ENCODE measurements around the gene SRRM3. TPM values are rescaled to one million over a fixed set of nuclear protein-coding genes. Genes with fewer than 3 reads are reported as not detected.
"Not testable (repeated sequence)": the region's sequence is repeated elsewhere in the genome, so short reads cannot be mapped to it uniquely, and the experiment has no call there.

SRRM3 gene
- total RNA-seq, 3 donors from 2014 or later (not counting 1 experiment from before 2014, with no cell fraction given) = not detected

DNA sequence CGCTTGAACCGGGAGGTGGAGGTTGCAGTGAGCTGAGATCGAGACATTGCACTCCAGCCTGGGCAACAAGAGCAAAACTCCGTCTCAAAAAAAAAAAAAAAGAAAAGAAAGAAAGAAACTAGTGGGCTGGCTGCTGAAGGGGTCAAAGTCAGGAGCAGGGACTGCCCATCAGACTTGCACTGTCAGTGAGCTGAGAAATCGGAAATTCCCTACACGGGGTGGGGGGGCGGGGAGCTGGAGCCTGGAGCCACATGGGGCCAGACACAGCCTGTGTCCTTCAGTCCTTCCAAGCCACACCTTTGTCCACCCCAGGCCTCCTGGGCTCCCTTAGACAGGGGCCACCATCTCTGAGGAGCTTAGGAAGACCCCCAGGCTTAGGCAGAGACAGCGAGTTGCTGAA is 34.5 kb downstream of the SRRM3 start:
- H3K36me3 ChIP-seq (ENCODE audit: control insufficient read depth, insufficient read depth, low read length) = no peaks in the 10 kb centered on the region
- peaks cover 25% of the 10 kb centered on the region for H3K27me3 ChIP-seq (ENCODE audit: control insufficient read depth, insufficient read depth, low read length)
- Mint-ChIP-seq H3K27me3 (ENCODE audit: low read depth in 2 of 2) (peaks cover 19 to 44% of the 10 kb centered on the region in 2 donors), H3K4me1 (no peaks in the 10 kb centered on the region), H3K4me3 (no peak overlapping the region), H3K9me3 (no peaks in the 10 kb centered on the region), H3K36me3 (no peaks in the 10 kb centered on the region), H3K27ac (no peak overlapping the region)
- no peak overlapping the region for H3K4me3 ChIP-seq (ENCODE audit: low read length)
- no peak for DNase-seq
- no peak for ATAC-seq
- TF ChIP-seq, protein P1, sequence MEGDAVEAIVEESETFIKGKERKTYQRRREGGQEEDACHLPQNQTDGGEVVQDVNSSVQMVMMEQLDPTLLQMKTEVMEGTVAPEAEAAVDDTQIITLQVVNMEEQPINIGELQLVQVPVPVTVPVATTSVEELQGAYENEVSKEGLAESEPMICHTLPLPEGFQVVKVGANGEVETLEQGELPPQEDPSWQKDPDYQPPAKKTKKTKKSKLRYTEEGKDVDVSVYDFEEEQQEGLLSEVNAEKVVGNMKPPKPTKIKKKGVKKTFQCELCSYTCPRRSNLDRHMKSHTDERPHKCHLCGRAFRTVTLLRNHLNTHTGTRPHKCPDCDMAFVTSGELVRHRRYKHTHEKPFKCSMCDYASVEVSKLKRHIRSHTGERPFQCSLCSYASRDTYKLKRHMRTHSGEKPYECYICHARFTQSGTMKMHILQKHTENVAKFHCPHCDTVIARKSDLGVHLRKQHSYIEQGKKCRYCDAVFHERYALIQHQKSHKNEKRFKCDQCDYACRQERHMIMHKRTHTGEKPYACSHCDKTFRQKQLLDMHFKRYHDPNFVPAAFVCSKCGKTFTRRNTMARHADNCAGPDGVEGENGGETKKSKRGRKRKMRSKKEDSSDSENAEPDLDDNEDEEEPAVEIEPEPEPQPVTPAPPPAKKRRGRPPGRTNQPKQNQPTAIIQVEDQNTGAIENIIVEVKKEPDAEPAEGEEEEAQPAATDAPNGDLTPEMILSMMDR (IDR thresholded peaks at IDR 0.05) = no peak
- H3K4me1 ChIP-seq (ENCODE audit: control insufficient read depth, insufficient read depth, low read length) = peaks cover 8% of the 10 kb centered on the region
- H3K9me3 ChIP-seq (ENCODE audit: control insufficient read depth, insufficient read depth, low read length) = no peaks in the 10 kb centered on the region
- no peak overlapping the region for H3K27ac ChIP-seq (ENCODE audit: low read length)
- intact Hi-C loops (cut with micrococcal nuclease) = no loop called here
- 77% methylated on average over 8 of the region's 8 CpGs for WGBS (ENCODE audit: insufficient coverage)

DNA sequence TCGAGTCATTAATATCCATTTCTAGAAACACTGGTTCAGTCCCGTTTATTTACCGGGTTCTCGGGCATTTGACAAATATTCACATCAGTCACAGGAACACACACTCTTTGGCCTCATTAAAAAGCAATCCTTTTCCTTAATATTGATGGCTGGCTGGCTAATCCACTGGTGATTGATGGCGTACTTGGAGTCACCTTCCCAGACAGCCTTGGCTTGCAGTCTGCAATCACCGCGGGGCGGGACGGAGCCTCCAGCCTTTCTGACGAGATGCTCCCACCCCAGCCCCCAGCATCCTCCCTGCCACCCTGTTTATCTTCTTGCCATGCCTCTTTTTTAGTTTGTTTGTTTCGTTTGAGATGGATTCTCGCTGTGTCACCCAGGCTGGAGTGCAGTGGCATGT is 36.6 kb downstream of the SRRM3 start:
- no peak for ATAC-seq
- H3K27ac ChIP-seq (ENCODE audit: low read length) = no peak overlapping the region
- Mint-ChIP-seq H3K9me3 (no peaks in the 10 kb centered on the region), H3K27me3 (ENCODE audit: low read depth in 2 of 2) (peaks cover 0 to 28% of the 10 kb centered on the region in 2 donors), H3K27ac (no peak overlapping the region), H3K36me3 (no peaks in the 10 kb centered on the region), H3K4me3 (no peak overlapping the region), H3K4me1 (no peaks in the 10 kb centered on the region)
- H3K4me1 ChIP-seq (ENCODE audit: control insufficient read depth, insufficient read depth, low read length) = peaks cover 8% of the 10 kb centered on the region
- peaks cover 14% of the 10 kb centered on the region for H3K27me3 ChIP-seq (ENCODE audit: control insufficient read depth, insufficient read depth, low read length)
- H3K4me3 ChIP-seq (ENCODE audit: low read length) = no peak overlapping the region
- H3K9me3 ChIP-seq (ENCODE audit: control insufficient read depth, insufficient read depth, low read length) = no peaks in the 10 kb centered on the region
- WGBS (ENCODE audit: insufficient coverage) = 55% methylated on average over 12 of the region's 12 CpGs
- DNase-seq = no peak
- TF ChIP-seq, protein P1 (IDR thresholded peaks at IDR 0.05) = no peak
- intact Hi-C loops (cut with micrococcal nuclease) = no loop called here
- H3K36me3 ChIP-seq (ENCODE audit: control insufficient read depth, insufficient read depth, low read length) = no peaks in the 10 kb centered on the region

- Histone ChIP-seq H3K36me3 (ENCODE audit: control insufficient read depth, insufficient read depth, low read length) (no peaks in the 10 kb centered on the region), H3K4me1 (ENCODE audit: control insufficient read depth, insufficient read depth, low read length) (no peaks in the 10 kb centered on the region), H3K27me3 (ENCODE audit: control insufficient read depth, insufficient read depth, low read length) (no peaks in the 10 kb centered on the region), H3K4me3 (ENCODE audit: low read length) (no peak overlapping the region), H3K9me3 (ENCODE audit: control insufficient read depth, insufficient read depth, low read length) (no peaks in the 10 kb centered on the region), H3K27ac (ENCODE audit: low read length) (no peak overlapping the region)
- ATAC-seq (no peak), DNase-seq (no peak)
- TF ChIP-seq, protein P1 (IDR thresholded peaks at IDR 0.05) = no peak
- Mint-ChIP-seq H3K4me1 (no peaks in the 10 kb centered on the region), H3K27ac (no peak overlapping the region), H3K36me3 (no peaks in the 10 kb centered on the region), H3K9me3 (no peaks in the 10 kb centered on the region), H3K27me3 (ENCODE audit: low read depth in 2 of 2) (peaks cover 0 to 16% of the 10 kb centered on the region in 2 donors), H3K4me3 (no peak overlapping the region)
- intact Hi-C loops (cut with micrococcal nuclease) = no loop called here
- WGBS (ENCODE audit: insufficient coverage) = 87% methylated on average over 5 of the region's 5 CpGs
These were observed 39.4 kb downstream of the SRRM3 start for GRCh38 chr7:76241141-76241540.

GRCh38 chr7:76242517-76243063 is 40.9 kb downstream of the SRRM3 start:
- H3K9me3 ChIP-seq (ENCODE audit: control insufficient read depth, insufficient read depth, low read length); H3K4me1 Mint-ChIP-seq; H3K9me3 Mint-ChIP-seq; intact Hi-C loops (cut with micrococcal nuclease); H3K27me3 ChIP-seq (ENCODE audit: control insufficient read depth, insufficient read depth, low read length); H3K27ac ChIP-seq (ENCODE audit: low read length); H3K4me3 ChIP-seq (ENCODE audit: low read length); H3K4me3 Mint-ChIP-seq; H3K4me1 ChIP-seq (ENCODE audit: control insufficient read depth, insufficient read depth, low read length); ATAC-seq; H3K27ac Mint-ChIP-seq; H3K36me3 ChIP-seq (ENCODE audit: control insufficient read depth, insufficient read depth, low read length); H3K36me3 Mint-ChIP-seq; DNase-seq: not testable (repeated sequence)
- WGBS (ENCODE audit: insufficient coverage) = 100% methylated on average over 2 of the region's 5 CpGs
- H3K27me3 Mint-ChIP-seq (ENCODE audit: low read depth in 2 of 2) = peaks cover 0 to 11% of the 10 kb centered on the region in 2 donors

All from natural killer cell (primary cell).